Esophagus muscularis mucosa (tissue), 3 donors: ENCODE results near the gene CAMTA1.

Experiments used
- POLR2AphosphoS5 ChIP-seq, 2 donors: sonication (generic); formaldehyde crosslinking; IDR thresholded peaks; one replicate each; pipeline ENCODE4 v1.6.1; 2017; ENCODE audit warnings: antibody characterized with exemption in 2 of 2
- TF ChIP-seq, protein P1 (sequence below), 3 experiments: fragments of 200-600 bp in 2 of 3; fragments of 450-650 bp in 1 of 3; sonication (generic) in 2 of 3; IDR thresholded peaks; one replicate each; pipeline ENCODE4 v1.5.1; 2017 to 2019; ENCODE audit warnings: antibody characterized with exemption in 3 of 3, mild to moderate bottlenecking in 2 of 3, moderate library complexity in 1 of 3

DNA sequence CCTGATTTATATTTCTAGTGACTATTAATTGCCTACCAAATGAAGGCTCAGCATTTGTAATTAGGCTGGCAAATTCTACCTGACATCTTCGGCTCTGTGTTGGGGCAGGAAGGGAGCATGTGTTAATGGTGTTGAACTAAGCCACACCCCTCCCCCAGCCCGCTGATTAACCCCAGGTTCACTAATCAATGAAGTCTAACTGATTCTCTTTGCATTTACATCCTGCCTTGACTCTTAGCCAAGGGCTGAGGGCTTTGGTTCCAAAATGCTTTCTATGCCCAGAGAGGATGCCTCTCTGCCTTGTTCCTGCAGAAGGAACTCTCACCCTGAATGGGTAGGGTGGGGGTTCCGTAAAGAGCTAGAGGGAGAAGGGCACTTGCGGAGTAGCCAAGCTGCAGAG is 393.1 kb downstream of the CAMTA1 start:
- no peak for TF ChIP-seq POLR2AphosphoS5 (IDR thresholded peaks at IDR 0.05)
- TF ChIP-seq, protein P1, sequence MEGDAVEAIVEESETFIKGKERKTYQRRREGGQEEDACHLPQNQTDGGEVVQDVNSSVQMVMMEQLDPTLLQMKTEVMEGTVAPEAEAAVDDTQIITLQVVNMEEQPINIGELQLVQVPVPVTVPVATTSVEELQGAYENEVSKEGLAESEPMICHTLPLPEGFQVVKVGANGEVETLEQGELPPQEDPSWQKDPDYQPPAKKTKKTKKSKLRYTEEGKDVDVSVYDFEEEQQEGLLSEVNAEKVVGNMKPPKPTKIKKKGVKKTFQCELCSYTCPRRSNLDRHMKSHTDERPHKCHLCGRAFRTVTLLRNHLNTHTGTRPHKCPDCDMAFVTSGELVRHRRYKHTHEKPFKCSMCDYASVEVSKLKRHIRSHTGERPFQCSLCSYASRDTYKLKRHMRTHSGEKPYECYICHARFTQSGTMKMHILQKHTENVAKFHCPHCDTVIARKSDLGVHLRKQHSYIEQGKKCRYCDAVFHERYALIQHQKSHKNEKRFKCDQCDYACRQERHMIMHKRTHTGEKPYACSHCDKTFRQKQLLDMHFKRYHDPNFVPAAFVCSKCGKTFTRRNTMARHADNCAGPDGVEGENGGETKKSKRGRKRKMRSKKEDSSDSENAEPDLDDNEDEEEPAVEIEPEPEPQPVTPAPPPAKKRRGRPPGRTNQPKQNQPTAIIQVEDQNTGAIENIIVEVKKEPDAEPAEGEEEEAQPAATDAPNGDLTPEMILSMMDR (IDR thresholded peaks at IDR 0.05): no peak
